KMS-11 (cell line): ENCODE data around the gene LASP1NB.

Experiments
- H2AFZ ChIP-seq: fragments of 200-600 bp; sonication (generic); 2 replicates; pipeline ENCODE4 v1.6.1; 2016; ENCODE audit warnings: antibody characterized with exemption, mixed run types, low read depth
- H3K27ac ChIP-seq: fragments of 200-600 bp; sonication (generic); 2 replicates; pipeline ENCODE4 v1.6.1; 2016; ENCODE audit warnings: mild to moderate bottlenecking, mixed run types
- H3K27me3 ChIP-seq: fragments of 200-600 bp; sonication (generic); 2 replicates; pipeline ENCODE4 v1.6.1; 2017; ENCODE audit warnings: mild to moderate bottlenecking, low read depth, mixed run types, moderate library complexity; ENCODE audit not compliant: insufficient read depth
- H3K36me3 ChIP-seq: fragments of 200-600 bp; sonication (generic); 2 replicates; pipeline ENCODE4 v1.6.1; 2017; ENCODE audit warnings: mild to moderate bottlenecking, mixed run types; ENCODE audit not compliant: insufficient read depth
- H3K4me1 ChIP-seq: fragments of 200-600 bp; sonication (generic); 2 replicates; pipeline ENCODE4 v1.6.1; 2016; ENCODE audit warnings: mild to moderate bottlenecking, low read depth, mixed run types; ENCODE audit not compliant: poor library complexity, severe bottlenecking
- H3K4me2 ChIP-seq: fragments of 200-600 bp; sonication (generic); 2 replicates; pipeline ENCODE4 v1.7.0; 2016; ENCODE audit warnings: mild to moderate bottlenecking, mixed run types
- H3K4me3 ChIP-seq: fragments of 200-600 bp; sonication (generic); IDR thresholded peaks from 2 replicates; pipeline ENCODE4 v1.6.1; 2017; ENCODE audit warnings: low read depth, low read length, mixed read lengths; ENCODE audit not compliant: insufficient read depth
- H3K79me2 ChIP-seq: fragments of 200-600 bp; sonication (generic); 2 replicates; pipeline ENCODE4 v1.6.1; 2016; ENCODE audit warnings: low read depth, mixed run types; ENCODE audit not compliant: insufficient read depth
- H3K9ac ChIP-seq: fragments of 200-600 bp; sonication (generic); 2 replicates; pipeline ENCODE4 v1.6.1; 2016; ENCODE audit warnings: mild to moderate bottlenecking, mixed run types
- H4K20me1 ChIP-seq: fragments of 200-600 bp; sonication (generic); 2 replicates; pipeline ENCODE4 v1.6.1; 2016; ENCODE audit warnings: mild to moderate bottlenecking, mixed run types; ENCODE audit not compliant: insufficient read depth
- TF ChIP-seq, protein P1 (sequence below): fragments of 200-600 bp; sonication (generic); conservative IDR thresholded peaks from 2 replicates; pipeline ENCODE4 v1.6.1; 2017; ENCODE audit warnings: low read depth, mild to moderate bottlenecking, antibody characterized with exemption, low read length, moderate library complexity, mixed read lengths

The LASP1NB gene

DNA sequence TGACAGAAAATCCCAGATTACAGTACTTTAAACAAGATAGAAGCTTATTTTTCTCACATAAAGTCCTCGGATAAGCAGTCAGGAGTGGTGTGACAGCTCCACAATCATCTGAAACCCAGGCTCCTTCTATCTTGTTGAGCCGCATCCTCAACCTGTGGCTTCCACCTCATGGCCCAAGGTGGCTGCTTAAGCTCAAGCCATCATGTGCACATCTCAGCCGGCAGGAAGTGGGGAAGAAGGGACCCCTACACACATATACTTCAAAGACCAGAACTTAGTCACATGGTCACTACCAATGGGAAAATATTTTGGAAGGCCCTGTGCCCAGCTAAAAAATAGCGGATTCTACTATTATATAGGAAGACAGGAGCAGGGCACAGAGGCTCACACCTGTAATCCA lies 52.8 kb downstream of the LASP1NB start:
- Histone ChIP-seq H3K4me3 (no peak overlapping the region), H3K4me1 (peaks cover 3% of the 10 kb centered on the region), H3K27ac (no peak overlapping the region), H3K9ac (no peak overlapping the region), H3K79me2 (no peaks in the 10 kb centered on the region), H3K4me2 (no peak overlapping the region), H4K20me1 (no peaks in the 10 kb centered on the region), H2AFZ (no peak overlapping the region), H3K27me3 (no peaks in the 10 kb centered on the region), H3K36me3 (no peaks in the 10 kb centered on the region)
- TF ChIP-seq, protein P1, sequence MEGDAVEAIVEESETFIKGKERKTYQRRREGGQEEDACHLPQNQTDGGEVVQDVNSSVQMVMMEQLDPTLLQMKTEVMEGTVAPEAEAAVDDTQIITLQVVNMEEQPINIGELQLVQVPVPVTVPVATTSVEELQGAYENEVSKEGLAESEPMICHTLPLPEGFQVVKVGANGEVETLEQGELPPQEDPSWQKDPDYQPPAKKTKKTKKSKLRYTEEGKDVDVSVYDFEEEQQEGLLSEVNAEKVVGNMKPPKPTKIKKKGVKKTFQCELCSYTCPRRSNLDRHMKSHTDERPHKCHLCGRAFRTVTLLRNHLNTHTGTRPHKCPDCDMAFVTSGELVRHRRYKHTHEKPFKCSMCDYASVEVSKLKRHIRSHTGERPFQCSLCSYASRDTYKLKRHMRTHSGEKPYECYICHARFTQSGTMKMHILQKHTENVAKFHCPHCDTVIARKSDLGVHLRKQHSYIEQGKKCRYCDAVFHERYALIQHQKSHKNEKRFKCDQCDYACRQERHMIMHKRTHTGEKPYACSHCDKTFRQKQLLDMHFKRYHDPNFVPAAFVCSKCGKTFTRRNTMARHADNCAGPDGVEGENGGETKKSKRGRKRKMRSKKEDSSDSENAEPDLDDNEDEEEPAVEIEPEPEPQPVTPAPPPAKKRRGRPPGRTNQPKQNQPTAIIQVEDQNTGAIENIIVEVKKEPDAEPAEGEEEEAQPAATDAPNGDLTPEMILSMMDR, result no peak
